HUES6 (cell line): ENCODE data around the gene TMTC2.

ENCODE experiments used
- H3K27ac ChIP-seq: 2 replicates; pipeline ENCODE4 v1.7.0; 2013; ENCODE audit warnings: low read depth, mild to moderate bottlenecking, low read length, inconsistent platforms
- H3K27me3 ChIP-seq: 2 replicates; pipeline ENCODE4 v1.6.1; 2013; ENCODE audit warnings: low read length; ENCODE audit not compliant: control insufficient read depth, insufficient read depth
- H3K36me3 ChIP-seq: 2 replicates; pipeline ENCODE4 v1.6.1; 2013; ENCODE audit warnings: low read length; ENCODE audit not compliant: control insufficient read depth, insufficient read depth
- H3K4me1 ChIP-seq: 2 replicates; pipeline ENCODE4 v1.6.1; 2013; ENCODE audit warnings: low read length; ENCODE audit not compliant: control insufficient read depth, insufficient read depth
- H3K4me3 ChIP-seq: 2 replicates; pipeline ENCODE4 v1.5.1; 2013; ENCODE audit warnings: low read depth, low read length
- H3K9ac ChIP-seq: one replicate; pipeline ENCODE4 v1.6.1; 2013; ENCODE audit warnings: mild to moderate bottlenecking, low read length
- H3K9me3 ChIP-seq: 2 replicates; pipeline ENCODE4 v1.6.1; 2013; ENCODE audit warnings: low read depth, low read length; ENCODE audit not compliant: control insufficient read depth, insufficient read depth

TMTC2 gene

DNA sequence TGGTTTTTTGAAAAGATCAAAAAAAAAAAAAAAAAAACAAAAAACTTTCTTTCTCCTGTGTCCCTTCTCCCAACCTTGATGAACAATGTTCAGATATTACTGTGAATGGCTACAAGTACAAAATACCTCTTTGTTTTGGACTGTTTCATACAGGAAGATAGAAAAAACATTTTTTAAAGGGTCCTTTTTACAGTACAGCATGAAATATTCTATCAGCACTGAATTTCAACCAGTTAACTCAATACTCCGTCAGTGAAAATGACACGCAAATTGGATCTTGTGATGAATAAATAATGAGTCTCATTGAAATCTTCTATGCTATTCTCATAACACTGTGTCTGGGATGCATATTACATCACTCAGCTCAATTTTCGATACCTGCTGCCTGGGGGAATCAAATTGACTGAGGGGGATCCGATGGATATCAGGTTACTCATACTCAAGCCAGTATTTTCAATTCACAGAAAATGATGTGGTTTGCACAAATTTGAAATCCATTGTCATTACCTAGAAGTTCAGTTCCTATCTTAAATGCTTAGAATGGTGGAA, 179.6 kb downstream of the TMTC2 start:
- Histone ChIP-seq H3K36me3 (no peaks in the 10 kb centered on the region), H3K4me3 (no peak overlapping the region), H3K4me1 (peaks cover 25% of the 10 kb centered on the region), H3K27me3 (no peaks in the 10 kb centered on the region), H3K9ac (no peak overlapping the region), H3K27ac (no peak overlapping the region), H3K9me3 (no peaks in the 10 kb centered on the region)

- no peak overlapping the region for H3K27ac ChIP-seq
- H3K27me3 ChIP-seq = no peaks in the 10 kb centered on the region
- H3K36me3 ChIP-seq = no peaks in the 10 kb centered on the region
- no peak overlapping the region for H3K9ac ChIP-seq
- H3K4me3 ChIP-seq = no peak overlapping the region
- H3K4me1 ChIP-seq = peaks cover 25% of the 10 kb centered on the region
- H3K9me3 ChIP-seq = no peaks in the 10 kb centered on the region
These were observed 180.2 kb downstream of the TMTC2 start for GRCh38 chr12:82866946-82867345.

GRCh38 chr12:82867762-82868500, 181.2 kb downstream of the TMTC2 start:
- Histone ChIP-seq H3K27ac (no peak overlapping the region), H3K4me3 (no peak overlapping the region), H3K9ac (no peak overlapping the region), H3K36me3 (no peaks in the 10 kb centered on the region), H3K9me3 (no peaks in the 10 kb centered on the region), H3K27me3 (no peaks in the 10 kb centered on the region), H3K4me1 (peaks cover 22% of the 10 kb centered on the region)

GRCh38 chr12:82870771-82871377, 184.2 kb downstream of the TMTC2 start:
- no peaks in the 10 kb centered on the region for H3K36me3 ChIP-seq
- H3K27ac ChIP-seq = no peak overlapping the region

DNA sequence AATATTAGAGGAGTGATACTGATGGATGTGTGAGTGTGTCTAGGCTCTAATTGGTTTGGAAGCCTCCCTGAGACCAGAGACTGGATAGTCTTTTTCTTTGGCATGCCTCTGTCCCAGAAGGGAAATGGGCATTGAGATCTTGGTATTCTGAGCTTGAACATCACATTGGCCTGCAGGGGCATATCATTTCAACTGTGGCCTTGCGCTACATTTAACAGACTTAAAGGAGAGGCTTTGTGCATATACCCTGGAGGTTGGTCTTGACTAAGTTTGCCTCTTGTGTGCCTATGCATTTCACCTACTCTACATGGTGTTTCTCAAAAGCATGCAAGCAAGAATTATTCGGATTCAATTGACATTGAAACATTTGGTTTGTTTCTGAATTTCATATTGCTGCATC, 185.4 kb downstream of the TMTC2 start:
- Histone ChIP-seq H3K27me3 (no peaks in the 10 kb centered on the region), H3K4me3 (no peak overlapping the region), H3K36me3 (no peaks in the 10 kb centered on the region), H3K27ac (no peak overlapping the region), H3K9ac (no peak overlapping the region), H3K4me1 (peaks cover 20% of the 10 kb centered on the region), H3K9me3 (no peaks in the 10 kb centered on the region)

More at GRCh38 chr12:82870771-82871377, 184.2 kb downstream of the TMTC2 start:
- Histone ChIP-seq H3K4me1 (peaks cover 20% of the 10 kb centered on the region), H3K4me3 (no peak overlapping the region), H3K27me3 (no peaks in the 10 kb centered on the region), H3K9ac (no peak overlapping the region), H3K9me3 (no peaks in the 10 kb centered on the region)

DNA sequence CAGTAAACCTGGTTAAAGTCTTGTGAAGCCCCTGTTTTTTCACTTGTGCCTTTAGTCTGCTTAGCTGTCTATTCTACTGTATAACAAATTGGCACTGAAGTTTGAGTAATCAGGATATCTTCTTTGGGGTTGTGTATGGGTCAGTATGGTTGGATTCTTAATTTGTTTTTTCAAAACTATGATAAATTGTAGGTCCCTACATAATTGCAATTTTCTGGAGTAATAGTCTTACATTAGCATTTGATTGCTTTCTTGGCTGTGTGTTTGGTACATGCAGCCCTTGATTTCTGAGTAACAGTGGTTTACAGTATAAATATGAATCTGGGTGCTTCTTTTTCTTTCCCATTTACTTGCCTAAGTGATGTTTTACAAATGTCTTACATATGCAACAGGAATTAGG, 186.6 kb downstream of the TMTC2 start:
- Histone ChIP-seq H3K9ac (no peak overlapping the region), H3K27ac (no peak overlapping the region), H3K9me3 (no peaks in the 10 kb centered on the region), H3K4me3 (no peak overlapping the region), H3K27me3 (no peaks in the 10 kb centered on the region), H3K36me3 (no peaks in the 10 kb centered on the region), H3K4me1 (peaks cover 15% of the 10 kb centered on the region)

DNA sequence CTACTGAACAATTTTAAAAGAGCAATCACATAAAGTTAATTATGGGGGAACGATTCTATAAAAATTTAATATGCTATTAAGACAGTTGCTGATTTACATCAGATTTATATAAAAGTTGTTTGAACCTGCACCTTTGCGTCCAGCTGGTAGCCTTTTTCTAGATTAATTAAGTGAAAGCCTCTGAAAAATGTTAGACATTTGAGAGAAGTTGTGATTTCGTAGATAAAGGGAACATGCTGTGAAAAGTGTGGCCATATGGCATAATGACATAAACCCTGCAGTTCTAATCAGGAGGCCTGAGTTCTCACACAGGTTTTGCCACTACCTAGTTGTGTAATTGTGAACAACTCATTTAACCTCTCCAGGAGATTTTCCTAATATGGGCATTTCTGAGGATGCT, 187.2 kb downstream of the TMTC2 start:
- H3K9ac ChIP-seq = no peak overlapping the region

DNA sequence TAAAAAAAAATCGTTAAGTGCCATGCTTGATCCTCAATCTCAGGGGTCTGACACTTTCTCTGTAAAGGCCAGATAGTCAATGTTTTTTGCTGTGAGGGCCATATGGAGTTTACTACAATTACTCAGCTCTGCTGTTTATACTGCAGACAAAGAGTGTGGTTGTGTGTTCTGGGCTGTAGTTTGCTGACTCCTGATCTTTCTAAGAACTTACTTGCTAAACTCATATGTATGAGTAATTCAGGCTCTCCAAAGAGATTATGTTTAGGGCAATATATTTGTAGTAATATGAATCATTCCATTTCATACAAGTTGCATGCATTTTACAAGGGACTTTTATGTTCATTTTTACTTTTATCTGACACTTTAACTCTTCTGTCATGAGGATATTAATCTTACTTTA, 188.2 kb downstream of the TMTC2 start:
- H3K9me3 ChIP-seq = no peaks in the 10 kb centered on the region
- H3K27me3 ChIP-seq = no peaks in the 10 kb centered on the region
- H3K27ac ChIP-seq = no peak overlapping the region
- H3K4me1 ChIP-seq = peaks cover 11% of the 10 kb centered on the region
- H3K36me3 ChIP-seq = no peaks in the 10 kb centered on the region
- no peak overlapping the region for H3K9ac ChIP-seq
- no peak overlapping the region for H3K4me3 ChIP-seq

More for the DNA sequence above, 187.2 kb downstream of the TMTC2 start:
- Histone ChIP-seq H3K36me3 (no peaks in the 10 kb centered on the region), H3K9me3 (no peaks in the 10 kb centered on the region), H3K27me3 (no peaks in the 10 kb centered on the region), H3K4me3 (no peak overlapping the region), H3K4me1 (peaks cover 13% of the 10 kb centered on the region), H3K27ac (no peak overlapping the region)

- Histone ChIP-seq H3K36me3 (no peaks in the 10 kb centered on the region), H3K27me3 (no peaks in the 10 kb centered on the region), H3K27ac (no peak overlapping the region), H3K9ac (no peak overlapping the region), H3K4me1 (peaks cover under 1% of the 10 kb centered on the region; the same call in 1 of the 2 replicates), H3K4me3 (no peak overlapping the region), H3K9me3 (no peaks in the 10 kb centered on the region)
These were observed 189.4 kb downstream of the TMTC2 start for GRCh38 chr12:82876075-82876474.

DNA sequence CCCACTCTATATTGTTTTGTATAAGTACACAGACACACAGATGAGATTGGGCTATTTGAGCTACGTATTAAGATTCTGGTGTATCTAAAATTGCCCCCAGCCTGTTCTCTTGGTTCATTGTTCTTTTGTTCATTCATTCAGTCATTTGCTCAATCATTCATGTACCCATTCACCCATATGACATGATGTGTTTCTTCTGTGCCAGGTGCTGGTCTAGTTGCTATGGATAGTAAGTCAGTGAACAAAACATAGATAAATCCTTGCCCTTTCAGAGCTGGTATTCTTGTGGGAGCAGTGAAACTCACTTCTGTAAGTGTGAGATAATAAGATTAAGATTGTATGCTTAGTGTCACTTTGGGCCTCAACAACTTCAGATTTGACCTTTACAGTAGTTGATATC, 191.3 kb downstream of the TMTC2 start:
- no peaks in the 10 kb centered on the region for H3K27me3 ChIP-seq
- H3K36me3 ChIP-seq = no peaks in the 10 kb centered on the region
- no peaks in the 10 kb centered on the region for H3K9me3 ChIP-seq
- H3K9ac ChIP-seq = no peak overlapping the region
- H3K4me1 ChIP-seq = no peaks in the 10 kb centered on the region; the same call in 1 of the 2 replicates
- no peak overlapping the region for H3K4me3 ChIP-seq
- H3K27ac ChIP-seq = no peak overlapping the region

DNA sequence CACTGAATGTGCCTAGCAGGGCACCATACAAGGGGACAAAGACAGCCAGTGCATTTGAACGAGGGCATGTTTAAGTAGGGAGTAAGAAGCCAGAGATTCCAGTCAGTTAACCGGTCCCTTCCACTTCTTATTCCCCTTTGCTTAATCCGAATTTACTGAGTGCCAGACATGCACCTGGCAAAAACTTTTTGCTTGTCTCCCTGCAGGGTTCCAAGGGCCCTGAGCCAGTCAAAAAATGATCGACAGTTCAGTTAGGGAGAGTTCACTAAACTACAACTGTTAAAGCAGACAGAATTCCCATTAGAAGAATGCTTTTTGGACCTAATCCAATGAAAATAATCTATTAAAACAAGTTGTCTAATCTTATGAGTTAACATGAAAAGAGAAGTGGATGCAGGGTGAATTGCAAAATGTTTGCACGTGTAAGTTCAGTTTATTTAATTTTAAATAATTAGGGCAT, 193.8 kb downstream of the TMTC2 start:
- Histone ChIP-seq H3K4me3 (no peak overlapping the region), H3K36me3 (no peaks in the 10 kb centered on the region), H3K27ac (no peak overlapping the region), H3K27me3 (no peaks in the 10 kb centered on the region), H3K9ac (no peak overlapping the region), H3K9me3 (no peaks in the 10 kb centered on the region), H3K4me1 (no peaks in the 10 kb centered on the region; the same call in 1 of the 2 replicates)
